ENCODE results near the gene E2F4.
A peak's percentile ranks its signal among the peaks of the same experiment; 100 is the strongest.

Gene E2F4

DNA sequence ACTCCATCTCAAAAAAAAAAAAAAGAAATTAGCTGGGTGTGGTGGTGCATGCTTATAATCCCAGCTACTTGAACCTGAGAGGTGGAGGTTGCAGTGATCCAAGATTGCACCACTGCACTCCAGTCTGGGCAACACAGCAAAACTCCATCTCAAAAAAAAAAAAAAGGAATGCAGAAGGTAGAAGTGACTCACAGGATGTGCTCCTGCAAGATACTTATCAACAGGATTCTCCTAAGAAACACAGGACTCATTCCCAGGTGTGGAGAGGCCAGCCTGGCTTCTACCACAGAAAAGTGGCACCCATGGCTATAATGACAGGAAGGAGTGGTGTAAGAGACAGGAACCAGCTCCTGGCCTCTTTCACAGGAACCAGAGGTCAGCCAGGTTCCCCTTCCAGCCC lies 20.8 kb downstream of the E2F4 start:
- no peak for TF ChIP-seq CTCF (IDR thresholded peaks at IDR 0.05)
- Histone ChIP-seq H3K4me3 (ENCODE audit: low read depth in 1 of 2, low read length in 1 of 2) (no peak overlapping the region), H3K4me1 (ENCODE audit: control insufficient read depth in 1 of 2, insufficient read depth in 1 of 2, low read depth in 1 of 2, low read length in 1 of 2) (peaks cover 25 to 26% of the 10 kb centered on the region in 2 experiments), H3K36me3 (peaks cover 16% of the 10 kb centered on the region), H3K9me3 (no peaks in the 10 kb centered on the region), H3K27me3 (no peaks in the 10 kb centered on the region), H3K27ac (no peak overlapping the region)

DNA sequence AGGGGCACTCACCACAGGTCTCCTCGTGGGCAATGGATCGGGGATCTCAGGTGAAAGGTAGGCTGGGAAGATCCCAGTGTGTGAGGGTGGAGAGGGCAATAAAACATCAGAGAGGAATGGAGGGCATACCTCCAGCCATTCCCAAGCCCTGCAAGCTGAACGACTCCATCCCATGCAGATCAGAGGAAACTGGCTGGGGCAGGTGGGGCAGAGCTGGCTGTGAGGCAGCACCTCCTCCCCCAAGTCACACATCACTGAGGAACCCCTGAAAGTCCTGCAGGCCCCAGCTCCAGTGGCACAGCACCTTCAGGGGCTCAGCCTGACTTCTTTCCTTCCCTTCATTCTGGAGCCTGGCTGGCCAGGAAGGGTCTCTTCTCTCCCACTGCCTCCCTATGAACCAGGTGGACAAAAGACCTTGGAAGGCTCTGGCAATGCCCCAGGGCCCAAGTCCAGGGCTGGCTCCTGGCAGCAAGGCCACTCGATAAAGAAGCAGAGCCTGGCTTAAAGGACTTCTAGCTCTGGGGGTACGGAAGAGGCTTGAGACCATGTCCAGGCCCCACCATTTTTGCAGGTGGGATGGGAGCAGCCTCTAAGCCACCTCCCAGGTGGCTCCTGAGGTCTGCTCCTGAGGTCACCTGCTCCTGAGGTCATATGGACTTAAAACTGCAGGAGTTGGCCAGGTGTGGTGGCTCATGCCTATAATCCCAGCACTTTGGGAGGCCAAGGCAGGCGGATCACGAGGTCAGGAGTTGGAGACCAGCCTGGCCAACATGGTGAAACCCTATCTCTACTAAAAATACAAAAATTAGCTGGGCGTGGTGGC lies 21.5 kb downstream of the E2F4 start:
- H3K4me3 ChIP-seq (ENCODE audit: low read depth in 1 of 2, low read length in 1 of 2) = no peak overlapping the region
- H3K9me3 ChIP-seq = no peaks in the 10 kb centered on the region
- no peaks in the 10 kb centered on the region for H3K27me3 ChIP-seq
- H3K36me3 ChIP-seq = peaks cover 15% of the 10 kb centered on the region
- H3K4me1 ChIP-seq (ENCODE audit: control insufficient read depth in 1 of 2, insufficient read depth in 1 of 2, low read depth in 1 of 2, low read length in 1 of 2) = peaks cover 27 to 30% of the 10 kb centered on the region in 2 experiments
- no peak overlapping the region for H3K27ac ChIP-seq
- TF ChIP-seq CTCF (IDR thresholded peaks at IDR 0.05) = no peak

DNA sequence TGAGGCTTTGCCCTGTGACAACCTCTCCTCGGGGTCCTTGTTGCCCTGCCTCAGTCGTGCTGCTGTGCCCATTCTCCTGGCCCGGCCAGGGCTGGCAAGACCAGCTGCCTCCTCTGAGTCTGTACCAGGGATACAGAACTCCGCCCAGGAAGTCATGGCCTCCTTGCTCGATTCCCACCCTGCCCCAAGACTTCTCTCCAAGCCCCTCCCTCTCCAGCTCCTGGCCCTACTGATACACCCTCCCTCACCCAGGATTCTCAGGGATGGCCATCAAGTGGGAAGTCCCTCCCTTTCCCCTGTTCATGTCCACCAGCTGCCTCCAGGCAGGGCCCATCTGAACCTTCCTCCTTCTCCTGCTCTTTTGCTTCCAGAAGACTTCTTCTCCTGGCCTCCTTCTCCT lies 23.8 kb downstream of the E2F4 start:
- H3K27me3 ChIP-seq = no peaks in the 10 kb centered on the region
- H3K4me3 ChIP-seq (ENCODE audit: low read depth in 1 of 2, low read length in 1 of 2) = no peak overlapping the region
- no peak overlapping the region for H3K27ac ChIP-seq
- TF ChIP-seq CTCF (IDR thresholded peaks at IDR 0.05) = no peak
- no peaks in the 10 kb centered on the region for H3K9me3 ChIP-seq
- peaks cover 27 to 30% of the 10 kb centered on the region in 2 experiments for H3K4me1 ChIP-seq (ENCODE audit: control insufficient read depth in 1 of 2, insufficient read depth in 1 of 2, low read depth in 1 of 2, low read length in 1 of 2)
- peaks cover 9% of the 10 kb centered on the region for H3K36me3 ChIP-seq

- Histone ChIP-seq H3K9me3 (no peaks in the 10 kb centered on the region), H3K4me3 (ENCODE audit: low read depth in 1 of 2, low read length in 1 of 2) (no peak overlapping the region), H3K27ac (peak overlapping the region; percentile 69), H3K27me3 (no peaks in the 10 kb centered on the region), H3K4me1 (ENCODE audit: control insufficient read depth in 1 of 2, insufficient read depth in 1 of 2, low read depth in 1 of 2, low read length in 1 of 2) (peaks cover 27 to 30% of the 10 kb centered on the region in 2 experiments), H3K36me3 (no peaks in the 10 kb centered on the region)
- no peak for TF ChIP-seq CTCF (IDR thresholded peaks at IDR 0.05)
Observed at GRCh38 chr16:67216612-67217490, 24.9 kb downstream of the E2F4 start.

GRCh38 chr16:67223992-67224391 lies 32.0 kb downstream of the E2F4 start:
- Histone ChIP-seq H3K9me3 (no peaks in the 10 kb centered on the region), H3K36me3 (peaks cover 9% of the 10 kb centered on the region), H3K4me1 (ENCODE audit: control insufficient read depth in 1 of 2, insufficient read depth in 1 of 2, low read depth in 1 of 2, low read length in 1 of 2) (peaks cover 16 to 17% of the 10 kb centered on the region in 2 experiments), H3K27me3 (no peaks in the 10 kb centered on the region), H3K4me3 (ENCODE audit: low read depth in 1 of 2, low read length in 1 of 2) (no peak overlapping the region), H3K27ac (no peak overlapping the region)
- TF ChIP-seq CTCF (IDR thresholded peaks at IDR 0.05) = no peak
